ENCODE results near the gene TRMT2A. TPM values are rescaled to one million over a fixed set of nuclear protein-coding genes. Genes with fewer than 3 reads are reported as not detected.

The TRMT2A gene
- polyA plus RNA-seq, 1 of the 3 experiments (the other 2 are of a cell fraction), result 54.6 TPM

DNA sequence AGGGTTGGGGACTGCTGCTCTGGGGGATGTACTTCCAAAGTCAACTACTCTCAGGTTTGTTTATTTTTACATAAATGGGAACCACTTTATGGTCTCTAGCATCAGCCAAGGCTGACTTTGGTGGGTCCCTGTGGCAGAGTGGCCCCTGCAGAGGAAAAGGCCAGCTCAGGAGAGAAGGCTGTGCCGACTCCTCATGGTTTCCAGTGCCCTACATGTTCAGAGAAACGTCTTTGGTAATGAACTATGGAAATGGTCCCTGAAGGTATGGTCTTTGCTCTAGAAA lies 11.5 kb upstream of the TRMT2A start (continued):
- TF ChIP-seq, protein P1, sequence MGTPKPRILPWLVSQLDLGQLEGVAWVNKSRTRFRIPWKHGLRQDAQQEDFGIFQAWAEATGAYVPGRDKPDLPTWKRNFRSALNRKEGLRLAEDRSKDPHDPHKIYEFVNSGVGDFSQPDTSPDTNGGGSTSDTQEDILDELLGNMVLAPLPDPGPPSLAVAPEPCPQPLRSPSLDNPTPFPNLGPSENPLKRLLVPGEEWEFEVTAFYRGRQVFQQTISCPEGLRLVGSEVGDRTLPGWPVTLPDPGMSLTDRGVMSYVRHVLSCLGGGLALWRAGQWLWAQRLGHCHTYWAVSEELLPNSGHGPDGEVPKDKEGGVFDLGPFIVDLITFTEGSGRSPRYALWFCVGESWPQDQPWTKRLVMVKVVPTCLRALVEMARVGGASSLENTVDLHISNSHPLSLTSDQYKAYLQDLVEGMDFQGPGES (IDR thresholded peaks at IDR 0.05; ENCODE audit: low read depth, low read length), result no peak
- TF ChIP-seq SMC3 (IDR thresholded peaks at IDR 0.05; ENCODE audit: low read depth, low read length) (no peak), FOXM1 (IDR thresholded peaks at IDR 0.05; ENCODE audit: low read depth) (no peak), GATA2 (CRISPR knock-in tag; IDR thresholded peaks at IDR 0.05) (no peak)

DNA sequence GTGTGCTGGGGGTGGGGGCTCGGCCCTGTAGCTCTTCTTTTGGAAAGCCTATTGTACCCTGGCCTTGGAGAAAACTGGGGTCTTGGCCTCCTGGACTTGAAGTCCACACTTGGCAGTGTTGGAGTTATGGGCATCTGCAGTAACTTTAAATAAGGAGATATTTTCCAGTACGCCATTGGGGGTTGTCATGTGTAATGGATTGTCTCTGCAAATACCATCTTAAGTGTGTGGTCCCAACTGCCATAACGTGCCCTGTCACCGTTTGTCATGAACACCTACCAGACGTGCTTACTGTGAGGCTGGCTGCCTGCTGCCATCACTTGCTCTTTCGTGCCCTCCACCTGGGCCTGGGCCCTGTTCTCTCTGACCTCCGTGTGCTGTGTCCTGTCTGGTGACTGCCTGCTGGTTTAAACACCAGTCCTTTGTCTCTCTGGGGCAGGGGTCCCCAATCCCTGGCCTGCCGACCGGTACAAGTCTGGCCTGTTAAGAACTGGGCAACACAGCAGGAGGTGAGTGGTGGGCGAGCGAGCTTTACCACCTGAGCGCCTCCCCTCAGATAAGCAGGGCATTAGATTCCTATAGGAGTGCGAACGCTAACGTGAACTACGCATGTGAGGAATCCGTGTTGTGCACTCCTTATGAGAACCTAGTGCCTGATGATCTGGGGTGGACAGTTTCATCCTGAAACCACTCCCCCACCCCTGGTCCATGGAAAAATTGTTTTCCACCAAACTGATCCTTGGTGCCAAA lies 11.0 kb upstream of the TRMT2A start:
- peaks cover 0 to 14% of the 10 kb centered on the region in 2 experiments; a peak in 1 of 4 replicates for H3K4me1 ChIP-seq (ENCODE audit: control insufficient read depth in 1 of 2, insufficient read depth in 2 of 2, low read depth in 1 of 2, low read length in 1 of 2)
- H3F3A ChIP-seq (replicated peaks; ENCODE audit: insufficient read depth), result peaks cover 18% of the 10 kb centered on the region
- H3K9me3 ChIP-seq, result no peaks in the 10 kb centered on the region
- no peak overlapping the region for H3K4me2 ChIP-seq
- peaks cover 27% of the 10 kb centered on the region for H3K79me2 ChIP-seq (ENCODE audit: insufficient read depth)
- TF ChIP-seq, protein P2, sequence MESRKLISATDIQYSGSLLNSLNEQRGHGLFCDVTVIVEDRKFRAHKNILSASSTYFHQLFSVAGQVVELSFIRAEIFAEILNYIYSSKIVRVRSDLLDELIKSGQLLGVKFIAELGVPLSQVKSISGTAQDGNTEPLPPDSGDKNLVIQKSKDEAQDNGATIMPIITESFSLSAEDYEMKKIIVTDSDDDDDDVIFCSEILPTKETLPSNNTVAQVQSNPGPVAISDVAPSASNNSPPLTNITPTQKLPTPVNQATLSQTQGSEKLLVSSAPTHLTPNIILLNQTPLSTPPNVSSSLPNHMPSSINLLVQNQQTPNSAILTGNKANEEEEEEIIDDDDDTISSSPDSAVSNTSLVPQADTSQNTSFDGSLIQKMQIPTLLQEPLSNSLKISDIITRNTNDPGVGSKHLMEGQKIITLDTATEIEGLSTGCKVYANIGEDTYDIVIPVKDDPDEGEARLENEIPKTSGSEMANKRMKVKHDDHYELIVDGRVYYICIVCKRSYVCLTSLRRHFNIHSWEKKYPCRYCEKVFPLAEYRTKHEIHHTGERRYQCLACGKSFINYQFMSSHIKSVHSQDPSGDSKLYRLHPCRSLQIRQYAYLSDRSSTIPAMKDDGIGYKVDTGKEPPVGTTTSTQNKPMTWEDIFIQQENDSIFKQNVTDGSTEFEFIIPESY (IDR thresholded peaks at IDR 0.05; ENCODE audit: borderline replicate concordance, low read depth), result no peak
- TF ChIP-seq, protein P3, sequence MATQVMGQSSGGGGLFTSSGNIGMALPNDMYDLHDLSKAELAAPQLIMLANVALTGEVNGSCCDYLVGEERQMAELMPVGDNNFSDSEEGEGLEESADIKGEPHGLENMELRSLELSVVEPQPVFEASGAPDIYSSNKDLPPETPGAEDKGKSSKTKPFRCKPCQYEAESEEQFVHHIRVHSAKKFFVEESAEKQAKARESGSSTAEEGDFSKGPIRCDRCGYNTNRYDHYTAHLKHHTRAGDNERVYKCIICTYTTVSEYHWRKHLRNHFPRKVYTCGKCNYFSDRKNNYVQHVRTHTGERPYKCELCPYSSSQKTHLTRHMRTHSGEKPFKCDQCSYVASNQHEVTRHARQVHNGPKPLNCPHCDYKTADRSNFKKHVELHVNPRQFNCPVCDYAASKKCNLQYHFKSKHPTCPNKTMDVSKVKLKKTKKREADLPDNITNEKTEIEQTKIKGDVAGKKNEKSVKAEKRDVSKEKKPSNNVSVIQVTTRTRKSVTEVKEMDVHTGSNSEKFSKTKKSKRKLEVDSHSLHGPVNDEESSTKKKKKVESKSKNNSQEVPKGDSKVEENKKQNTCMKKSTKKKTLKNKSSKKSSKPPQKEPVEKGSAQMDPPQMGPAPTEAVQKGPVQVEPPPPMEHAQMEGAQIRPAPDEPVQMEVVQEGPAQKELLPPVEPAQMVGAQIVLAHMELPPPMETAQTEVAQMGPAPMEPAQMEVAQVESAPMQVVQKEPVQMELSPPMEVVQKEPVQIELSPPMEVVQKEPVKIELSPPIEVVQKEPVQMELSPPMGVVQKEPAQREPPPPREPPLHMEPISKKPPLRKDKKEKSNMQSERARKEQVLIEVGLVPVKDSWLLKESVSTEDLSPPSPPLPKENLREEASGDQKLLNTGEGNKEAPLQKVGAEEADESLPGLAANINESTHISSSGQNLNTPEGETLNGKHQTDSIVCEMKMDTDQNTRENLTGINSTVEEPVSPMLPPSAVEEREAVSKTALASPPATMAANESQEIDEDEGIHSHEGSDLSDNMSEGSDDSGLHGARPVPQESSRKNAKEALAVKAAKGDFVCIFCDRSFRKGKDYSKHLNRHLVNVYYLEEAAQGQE (IDR thresholded peaks at IDR 0.05; ENCODE audit: low read depth, low read length), result no peak
- TF ChIP-seq, protein P4, sequence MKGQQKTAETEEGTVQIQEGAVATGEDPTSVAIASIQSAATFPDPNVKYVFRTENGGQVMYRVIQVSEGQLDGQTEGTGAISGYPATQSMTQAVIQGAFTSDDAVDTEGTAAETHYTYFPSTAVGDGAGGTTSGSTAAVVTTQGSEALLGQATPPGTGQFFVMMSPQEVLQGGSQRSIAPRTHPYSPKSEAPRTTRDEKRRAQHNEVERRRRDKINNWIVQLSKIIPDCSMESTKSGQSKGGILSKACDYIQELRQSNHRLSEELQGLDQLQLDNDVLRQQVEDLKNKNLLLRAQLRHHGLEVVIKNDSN (IDR thresholded peaks at IDR 0.05; ENCODE audit: borderline replicate concordance, low read depth), result no peak
- TF ChIP-seq JUND (IDR thresholded peaks at IDR 0.05), result no peak
- TF ChIP-seq RFX5 (IDR thresholded peaks at IDR 0.05; ENCODE audit: low read length), result no peak
- TF ChIP-seq, protein P5, sequence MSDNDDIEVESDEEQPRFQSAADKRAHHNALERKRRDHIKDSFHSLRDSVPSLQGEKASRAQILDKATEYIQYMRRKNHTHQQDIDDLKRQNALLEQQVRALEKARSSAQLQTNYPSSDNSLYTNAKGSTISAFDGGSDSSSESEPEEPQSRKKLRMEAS (IDR thresholded peaks at IDR 0.05; ENCODE audit: low read depth), result no peak
- no peak for TF ChIP-seq ELF1 (IDR thresholded peaks at IDR 0.05)
- TF ChIP-seq POLR2AphosphoS5 (IDR thresholded peaks at IDR 0.05; ENCODE audit: low read depth, low read length), result no peak
- H3K9me2 ChIP-seq, result no peaks in the 10 kb centered on the region
- H3K4me3 ChIP-seq (ENCODE audit: low read depth in 2 of 2, low read length in 1 of 2), result no peak overlapping the region
- no peak overlapping the region for H2AFZ ChIP-seq (ENCODE audit: low read depth)
- peaks cover 7 to 49% of the 10 kb centered on the region in 2 experiments for H3K36me3 ChIP-seq (replicated peaks in 1 of 2; ENCODE audit: control insufficient read depth in 1 of 2, insufficient read depth in 2 of 2, low read length in 1 of 2)
- no peaks in the 10 kb centered on the region for H3K27me3 ChIP-seq (ENCODE audit: insufficient read depth)
- POLR2A ChIA-PET, result interaction anchor here (1.5 to 1.7 kb wide), 2 partner anchors 11 to 15 kb away, joined by 5 to 7 read pairs; partner anchors contain the start of genes RANBP1 and TRMT2A
- 94% methylated on average over 17 of the region's 17 CpGs for WGBS (ENCODE audit: low lambda C conversion rate)
- no peak overlapping the region for H3K9ac ChIP-seq
- no peak overlapping the region for H3K27ac ChIP-seq (ENCODE audit: low read depth in 2 of 2, low read length in 1 of 2)
- CTCF ChIA-PET, result interaction anchor here (0.6 to 1.5 kb wide), 2 partner anchors 111 to 953 kb away, joined by 3 read pairs; no protein-coding TSS in a partner anchor
- DNase-seq, result no peak
- H4K20me1 ChIP-seq (ENCODE audit: insufficient read depth), result peaks cover 10% of the 10 kb centered on the region

Data from SK-N-SH (cell line).